SJSA1 (cell line): ENCODE results near the gene PCDHGA9. TPM values are rescaled to one million over a fixed set of nuclear protein-coding genes. Genes with fewer than 3 reads are reported as not detected.

Experiments
- DNase-seq, 2 experiments: peaks; one replicate each; pipeline ENCODE4 v3.0.0-alpha.2; 2015 to 2020; ENCODE audit warnings: low spot score in 2 of 2, low read depth in 1 of 2
- H3K27ac ChIP-seq: fragments of 250-450 bp; sonication (Bioruptor Pico); 2 replicates; pipeline ENCODE4 v1.5.1; 2020; ENCODE audit warnings: mild to moderate bottlenecking, moderate library complexity
- H3K27me3 ChIP-seq: fragments of 250-450 bp; sonication (Bioruptor Pico); replicated peaks from 2 replicates; pipeline ENCODE4 v1.5.1; 2020; ENCODE audit warnings: mild to moderate bottlenecking, moderate library complexity
- H3K36me3 ChIP-seq: fragments of 250-450 bp; sonication (Bioruptor Pico); 2 replicates; pipeline ENCODE4 v1.5.1; 2020; ENCODE audit warnings: mild to moderate bottlenecking
- H3K4me1 ChIP-seq: fragments of 250-450 bp; sonication (Bioruptor Pico); replicated peaks from 2 replicates; pipeline ENCODE4 v1.6.1; 2021; ENCODE audit warnings: mild to moderate bottlenecking
- H3K4me3 ChIP-seq: fragments of 250-450 bp; sonication (Bioruptor Pico); 2 replicates; pipeline ENCODE4 v1.5.1; 2020; ENCODE audit warnings: mild to moderate bottlenecking
- H3K9me3 ChIP-seq: fragments of 250-450 bp; sonication (Bioruptor Pico); replicated peaks from 2 replicates; pipeline ENCODE4 v1.5.1; 2020; ENCODE audit warnings: mild to moderate bottlenecking
- total RNA-seq: library from RNA; depleted of rRNA; stranded (reverse); fragments of >200 nt; shearing (Covaris generic); gene quantifications from 2 replicates; pipeline ENCODE4 v1.2.3, GENCODE V29; 2014; rRNA removed

The PCDHGA9 gene
- 0.55 TPM in 1 of 2 replicates, not detected in the other for total RNA-seq

DNA sequence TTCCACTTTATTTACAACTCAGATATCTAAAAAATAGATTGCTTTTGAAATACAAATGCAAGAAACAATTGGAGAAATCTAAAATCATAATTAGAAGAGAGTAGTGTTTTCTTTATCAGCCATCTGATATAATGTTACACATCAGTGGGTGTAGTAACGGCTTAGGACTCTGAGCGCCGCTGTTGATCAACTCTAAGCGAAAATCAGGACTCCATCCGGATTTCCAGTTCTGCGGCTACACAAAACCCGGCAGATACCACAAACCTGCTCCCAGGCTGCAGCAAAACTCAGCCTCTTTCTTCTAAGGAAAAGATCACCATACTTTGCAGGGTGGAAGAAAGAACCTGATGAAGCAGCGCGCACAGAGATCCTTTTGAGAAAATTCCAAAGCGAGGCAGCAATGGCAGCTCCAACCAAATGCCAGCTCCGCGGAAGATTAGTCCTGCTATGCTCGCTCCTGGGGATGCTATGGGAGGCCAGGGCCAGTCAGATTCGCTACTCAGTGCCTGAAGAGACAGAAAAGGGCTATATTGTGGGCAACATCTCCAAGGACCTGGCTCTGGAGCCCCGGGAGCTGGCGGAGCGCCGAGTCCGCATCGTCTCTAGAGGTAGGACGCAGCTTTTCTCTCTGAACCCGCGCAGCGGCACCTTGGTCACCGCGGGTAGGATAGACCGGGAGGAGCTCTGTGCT is at the start of gene PCDHGA9:
TSS of gene PCDHGA9 (plus strand) at position 226 of the 691 bp plus-strand sequence. CDS start at position 401, 175 bp downstream.
- Histone ChIP-seq H3K4me3 (no peak within 1 kb of the TSS), H3K27ac (no peak within 1 kb of the TSS), H3K4me1 (no peaks in the 10 kb centered on the region), H3K27me3 (no peaks in the 10 kb centered on the region), H3K9me3 (peaks cover 20% of the 10 kb centered on the region), H3K36me3 (no peaks in the 10 kb centered on the region)
- no peak for DNase-seq

- no peaks in the 10 kb centered on the region for H3K4me1 ChIP-seq
- no peak for DNase-seq
- H3K4me3 ChIP-seq: no peak within 1 kb of the TSS
- no peaks in the 10 kb centered on the region for H3K27me3 ChIP-seq
- no peak within 1 kb of the TSS for H3K27ac ChIP-seq
- H3K36me3 ChIP-seq: no peaks in the 10 kb centered on the region
- H3K9me3 ChIP-seq: peaks cover 26% of the 10 kb centered on the region
These were observed 47.6 kb upstream of the PCDHGA9 start, which contains the start of gene PCDHGA4 for GRCh38 chr5:141354900-141355469. TSS of gene PCDHGA4 (plus strand) at chr5:141355021. CDS start at chr5:141355108, 87 bp downstream.

GRCh38 chr5:141355641-141356040 is 46.9 kb upstream of the PCDHGA9 start:
- Histone ChIP-seq H3K4me3 (no peak overlapping the region), H3K27ac (no peak overlapping the region), H3K4me1 (no peaks in the 10 kb centered on the region), H3K36me3 (no peaks in the 10 kb centered on the region), H3K9me3 (peaks cover 27% of the 10 kb centered on the region), H3K27me3 (no peaks in the 10 kb centered on the region)
- DNase-seq: no peak

GRCh38 chr5:141356133-141356532 is 46.4 kb upstream of the PCDHGA9 start:
- Histone ChIP-seq H3K36me3 (no peaks in the 10 kb centered on the region), H3K4me3 (no peak overlapping the region), H3K27ac (no peak overlapping the region), H3K4me1 (no peaks in the 10 kb centered on the region), H3K9me3 (peaks cover 27% of the 10 kb centered on the region), H3K27me3 (no peaks in the 10 kb centered on the region)
- no peak for DNase-seq

DNA sequence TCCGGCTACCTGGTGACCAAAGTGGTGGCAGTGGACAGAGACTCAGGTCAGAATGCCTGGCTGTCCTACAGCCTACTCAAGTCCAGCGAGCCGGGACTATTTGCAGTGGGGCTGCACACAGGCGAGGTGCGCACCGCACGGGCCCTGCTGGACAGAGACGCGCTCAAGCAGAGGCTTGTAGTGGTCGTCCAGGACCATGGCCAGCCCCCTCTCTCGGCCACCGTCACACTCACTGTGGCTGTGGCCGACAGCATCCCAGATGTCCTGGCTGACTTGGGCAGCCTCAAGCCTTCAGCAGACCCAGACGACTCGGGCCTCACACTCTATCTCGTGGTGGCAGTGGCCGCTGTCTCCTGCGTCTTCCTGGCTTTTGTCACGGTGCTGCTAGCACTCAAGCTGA is 45.6 kb upstream of the PCDHGA9 start:
- Histone ChIP-seq H3K4me3 (no peak overlapping the region), H3K27ac (no peak overlapping the region), H3K36me3 (no peaks in the 10 kb centered on the region), H3K27me3 (no peaks in the 10 kb centered on the region), H3K9me3 (peaks cover 26% of the 10 kb centered on the region), H3K4me1 (no peaks in the 10 kb centered on the region)
- DNase-seq: no peak

GRCh38 chr5:141359790-141360426 is 42.7 kb upstream of the PCDHGA9 start, which contains the start of gene PCDHGB2:
TSS of gene PCDHGB2 (plus strand) at chr5:141359994. CDS start at chr5:141360136, 142 bp downstream.
- Histone ChIP-seq H3K27me3 (no peaks in the 10 kb centered on the region), H3K27ac (no peak within 1 kb of the TSS), H3K4me3 (peak within 1 kb of the TSS; percentile 29), H3K9me3 (peaks cover 33% of the 10 kb centered on the region), H3K4me1 (no peaks in the 10 kb centered on the region), H3K36me3 (no peaks in the 10 kb centered on the region)
- peak in 1 of 2 experiments; percentile 49 for DNase-seq

DNA sequence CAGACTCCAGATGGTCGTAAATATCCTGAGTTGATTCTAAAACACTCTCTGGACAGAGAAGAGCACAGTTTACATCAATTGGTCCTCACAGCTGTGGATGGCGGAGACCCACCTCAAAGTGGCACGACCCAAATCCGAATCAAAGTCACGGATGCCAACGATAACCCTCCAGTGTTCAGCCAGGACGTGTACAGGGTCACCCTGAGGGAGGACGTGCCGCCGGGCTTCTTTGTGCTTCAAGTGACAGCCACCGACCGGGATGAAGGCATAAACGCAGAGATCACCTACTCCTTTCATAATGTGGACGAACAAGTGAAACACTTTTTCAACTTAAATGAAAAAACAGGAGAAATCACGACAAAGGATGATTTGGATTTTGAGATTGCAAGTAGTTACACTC is 41.9 kb upstream of the PCDHGA9 start:
- DNase-seq: no peak
- Histone ChIP-seq H3K27me3 (no peaks in the 10 kb centered on the region), H3K4me1 (no peaks in the 10 kb centered on the region), H3K27ac (no peak overlapping the region), H3K36me3 (no peaks in the 10 kb centered on the region), H3K9me3 (peaks cover 32% of the 10 kb centered on the region), H3K4me3 (no peak overlapping the region)

- no peak overlapping the region for H3K27ac ChIP-seq
- H3K4me1 ChIP-seq: no peaks in the 10 kb centered on the region
- H3K9me3 ChIP-seq: peaks cover 32% of the 10 kb centered on the region
- H3K27me3 ChIP-seq: no peaks in the 10 kb centered on the region
- H3K4me3 ChIP-seq: no peak overlapping the region
- no peak for DNase-seq
- H3K36me3 ChIP-seq: no peaks in the 10 kb centered on the region
These were observed 39.9 kb upstream of the PCDHGA9 start for GRCh38 chr5:141362719-141363118.

GRCh38 chr5:141363952-141364660 is 38.5 kb upstream of the PCDHGA9 start, which contains the start of gene PCDHGA5:
TSS of gene PCDHGA5 (plus strand) at chr5:141364162. CDS start at chr5:141364331, 169 bp downstream.
- Histone ChIP-seq H3K4me1 (no peaks in the 10 kb centered on the region), H3K27ac (no peak within 1 kb of the TSS), H3K36me3 (no peaks in the 10 kb centered on the region), H3K4me3 (no peak within 1 kb of the TSS), H3K27me3 (no peaks in the 10 kb centered on the region), H3K9me3 (peaks cover 32% of the 10 kb centered on the region)
- DNase-seq: no peak

DNA sequence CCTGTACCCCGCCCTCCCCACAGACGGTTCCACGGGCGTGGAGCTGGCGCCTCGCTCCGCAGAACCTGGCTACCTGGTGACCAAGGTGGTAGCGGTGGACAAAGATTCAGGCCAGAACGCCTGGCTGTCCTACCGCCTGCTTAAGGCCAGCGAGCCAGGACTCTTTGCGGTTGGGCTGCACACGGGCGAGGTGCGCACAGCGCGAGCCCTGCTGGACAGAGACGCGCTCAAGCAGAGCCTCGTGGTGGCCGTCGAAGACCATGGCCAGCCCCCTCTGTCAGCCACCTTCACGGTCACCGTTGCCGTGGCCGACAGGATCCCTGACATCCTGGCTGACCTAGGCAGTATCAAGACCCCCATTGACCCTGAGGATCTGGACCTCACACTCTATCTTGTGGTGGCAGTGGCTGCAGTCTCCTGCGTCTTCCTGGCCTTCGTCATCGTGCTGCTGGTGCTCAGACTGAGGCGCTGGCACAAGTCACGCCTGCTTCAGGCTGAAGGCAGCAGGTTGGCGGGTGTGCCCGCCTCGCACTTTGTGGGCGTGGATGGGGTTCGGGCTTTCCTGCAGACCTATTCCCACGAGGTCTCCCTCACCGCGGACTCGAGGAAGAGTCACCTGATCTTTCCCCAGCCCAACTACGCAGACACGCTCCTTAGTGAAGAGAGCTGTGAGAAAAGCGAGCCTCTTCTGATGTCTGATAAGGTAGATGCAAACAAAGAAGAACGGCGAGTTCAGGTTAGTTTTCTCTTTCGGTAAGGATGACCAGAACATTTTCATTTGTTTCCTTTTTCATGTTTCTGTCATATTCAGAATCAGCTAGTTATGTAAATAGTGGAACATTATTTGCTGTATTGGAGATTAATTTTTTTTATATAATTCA is 36.3 kb upstream of the PCDHGA9 start:
- Histone ChIP-seq H3K36me3 (no peaks in the 10 kb centered on the region), H3K4me3 (no peak overlapping the region), H3K9me3 (peaks cover 29% of the 10 kb centered on the region), H3K27ac (no peak overlapping the region), H3K4me1 (no peaks in the 10 kb centered on the region), H3K27me3 (no peaks in the 10 kb centered on the region)
- no peak for DNase-seq

DNA sequence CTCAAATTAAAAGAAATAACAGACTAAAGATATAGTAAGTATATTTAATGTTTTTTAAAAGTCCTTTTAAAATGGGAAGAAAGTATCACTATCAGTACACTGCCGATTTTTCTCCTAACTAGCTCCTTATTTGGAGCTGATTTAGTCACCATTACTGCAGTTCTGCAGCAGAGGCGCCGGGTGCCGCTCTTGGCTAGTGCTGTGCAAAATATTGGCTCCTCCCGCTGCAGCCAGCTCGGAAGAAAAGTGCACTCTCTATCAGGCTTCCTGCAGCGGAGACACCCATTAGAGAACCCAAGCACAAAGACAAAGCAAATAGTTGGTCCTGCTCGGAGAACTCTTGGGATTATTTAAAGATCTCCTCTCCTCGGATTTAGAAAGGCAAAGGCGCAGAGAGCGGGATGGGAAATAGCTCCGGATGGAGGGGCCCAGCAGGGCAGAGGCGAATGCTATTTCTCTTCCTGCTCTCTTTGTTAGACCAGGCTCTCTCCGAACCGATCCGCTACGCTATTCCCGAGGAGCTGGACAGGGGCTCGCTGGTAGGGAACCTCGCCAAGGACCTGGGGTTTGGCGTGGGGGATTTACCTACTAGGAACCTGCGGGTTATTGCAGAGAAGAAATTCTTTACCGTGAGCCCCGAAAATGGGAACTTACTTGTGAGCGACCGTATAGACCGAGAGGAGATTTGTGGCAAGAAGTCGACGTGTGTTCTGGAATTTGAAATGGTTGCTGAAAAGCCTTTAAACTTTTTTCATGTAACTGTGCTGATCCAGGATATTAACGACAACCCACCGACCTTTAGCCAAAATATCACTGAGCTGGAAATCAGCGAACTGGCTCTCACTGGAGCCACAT is 32.4 kb upstream of the PCDHGA9 start, which contains the start of gene PCDHGB3:
TSS of gene PCDHGB3 (plus strand) at position 249 of the 855 bp plus-strand sequence. CDS start at position 402, 153 bp downstream.
- H3K27ac ChIP-seq: no peak within 1 kb of the TSS
- no peak within 1 kb of the TSS for H3K4me3 ChIP-seq
- H3K4me1 ChIP-seq: no peaks in the 10 kb centered on the region
- peaks cover 47% of the 10 kb centered on the region for H3K9me3 ChIP-seq
- no peak for DNase-seq
- H3K27me3 ChIP-seq: no peaks in the 10 kb centered on the region
- no peaks in the 10 kb centered on the region for H3K36me3 ChIP-seq
